Astrocyte of the spinal cord (primary cell): ENCODE data around the gene CENPM.
"Not testable (repeated sequence)": the region's sequence is repeated elsewhere in the genome, so short reads cannot be mapped to it uniquely, and the experiment has no call there.

ENCODE experiments used
- DNase-seq: peaks from one replicate; pipeline ENCODE4 v3.0.0; 2011; ENCODE audit warnings: low read depth, low spot score
- H3K4me3 ChIP-seq: 2 replicates; pipeline ENCODE4 v1.5.1; 2011; ENCODE audit warnings: low read depth, mild to moderate bottlenecking, low read length, moderate library complexity
- CTCF ChIP-seq: IDR thresholded peaks from 2 replicates; pipeline ENCODE4 v1.5.1; 2012; ENCODE audit warnings: low read depth, mild to moderate bottlenecking, low read length, inconsistent platforms
- in situ Hi-C: cut with HindIII; loops from 2 replicates; pipeline ENCODE4 v1.10.0; 2017; ENCODE audit warnings: low sequenced_read_pairs

Gene CENPM

DNA sequence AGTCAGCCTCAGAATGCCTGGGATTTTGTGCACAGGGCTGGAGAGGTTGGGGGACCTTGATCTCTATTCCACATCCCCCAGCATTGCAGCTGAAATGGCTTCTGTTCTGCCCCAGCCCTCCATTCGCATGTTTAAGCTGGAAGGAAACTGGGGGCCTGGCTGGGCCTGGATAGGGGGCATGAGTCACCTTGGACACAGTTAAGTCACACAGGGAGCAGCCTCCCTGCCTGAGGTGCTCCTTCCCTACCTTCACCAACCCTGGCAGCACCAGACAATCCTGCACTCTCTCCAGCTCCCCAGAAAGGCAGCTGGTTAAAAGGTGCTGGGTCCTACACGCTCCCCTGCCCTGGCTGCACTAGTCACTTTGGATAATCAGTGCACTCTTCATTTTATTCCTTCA lies 5.8 kb upstream of the CENPM start:
- no peak for TF ChIP-seq CTCF
- H3K4me3 ChIP-seq: no peak overlapping the region
- in situ Hi-C loops: no loop called here
- no peak for DNase-seq

DNA sequence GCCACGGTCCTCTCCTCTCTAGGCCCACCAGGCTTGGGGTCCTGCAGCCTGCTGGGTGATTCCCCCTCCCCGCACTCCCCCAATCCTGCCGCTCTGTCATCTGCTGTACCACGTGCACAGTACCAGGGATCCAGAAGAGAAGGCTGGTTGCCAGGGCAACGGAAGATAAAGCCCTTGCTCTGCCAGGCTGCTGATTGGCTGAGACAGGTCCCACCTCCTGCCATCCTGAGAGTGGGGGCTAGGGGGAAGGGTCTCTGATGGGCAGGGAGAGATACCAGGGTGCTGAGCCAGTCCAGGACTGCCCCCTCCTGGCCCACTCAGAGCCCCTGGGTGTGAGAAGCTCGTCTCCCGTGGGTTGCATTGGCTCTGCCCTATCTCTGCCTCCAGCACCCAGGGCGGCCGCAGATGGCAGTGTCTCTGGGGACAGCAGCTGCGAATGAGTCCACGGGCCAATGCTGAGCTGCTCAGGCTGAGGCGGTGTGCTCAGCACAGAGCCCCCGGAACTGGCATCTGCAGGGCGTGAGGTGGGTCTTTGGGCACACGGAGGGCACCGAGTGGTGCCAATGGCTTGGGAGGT lies 5.0 kb upstream of the CENPM start, which contains the start of gene SMIM45:
SMIM45 (plus strand) TSS at position 253 of the 577 bp plus-strand sequence.
- TF ChIP-seq CTCF: no peak
- no peak within 1 kb of the TSS for H3K4me3 ChIP-seq
- in situ Hi-C loops: no loop called here
- no peak for DNase-seq

DNA sequence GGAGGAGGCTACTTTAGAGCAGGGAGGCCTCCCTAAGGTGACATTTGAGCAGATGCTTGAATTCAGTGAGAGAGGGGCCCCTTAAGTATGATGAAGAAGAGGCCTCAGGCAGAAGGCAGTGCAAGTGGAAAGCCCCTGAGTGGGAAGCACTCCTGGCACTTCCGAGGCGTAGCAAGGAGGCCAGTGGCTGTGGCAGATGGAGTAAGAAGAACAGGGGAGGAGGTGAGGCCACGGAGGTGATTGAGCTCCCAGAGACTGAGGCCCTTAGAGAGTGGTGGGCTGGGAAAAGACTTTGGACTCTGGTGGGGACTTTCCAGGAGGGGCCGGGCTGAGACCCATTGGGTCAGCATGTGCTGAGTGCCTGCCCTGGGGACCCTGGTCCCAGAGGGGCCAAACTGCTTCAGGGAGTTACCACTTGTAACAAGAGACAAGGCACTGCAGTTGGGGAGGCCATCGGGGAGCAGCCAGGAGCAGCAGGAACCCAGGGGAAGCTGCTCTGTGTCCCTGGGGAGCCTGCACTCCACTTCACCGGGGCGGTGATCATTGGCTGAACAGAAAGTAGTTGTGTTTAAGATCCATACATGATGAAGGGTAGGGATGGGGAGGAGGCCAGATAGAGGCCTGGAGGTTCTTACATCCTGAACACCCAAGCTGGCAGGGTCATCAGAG lies 2.5 kb upstream of the CENPM start:
- DNase-seq: no peak
- TF ChIP-seq CTCF: no peak
- no peak overlapping the region for H3K4me3 ChIP-seq
- in situ Hi-C loops: no loop called here

- DNase-seq, in situ Hi-C loops, H3K4me3 ChIP-seq: not testable (repeated sequence)
These were observed 2.0 kb upstream of the CENPM start for GRCh38 chr22:41948928-41949296.

- TF ChIP-seq CTCF: no peak
- in situ Hi-C loops: no loop called here
- no peak overlapping the region for H3K4me3 ChIP-seq
- DNase-seq: no peak
These were observed 1.2 kb upstream of the CENPM start for GRCh38 chr22:41948142-41948541.

GRCh38 chr22:41947424-41948080 lies 600 bp upstream of the CENPM start:
- in situ Hi-C loops: no loop called here
- no peak for TF ChIP-seq CTCF

GRCh38 chr22:41943661-41944209 lies 3.2 kb downstream of the CENPM start:
- no peak for DNase-seq
- in situ Hi-C loops: no loop called here
- no peak for TF ChIP-seq CTCF
- H3K4me3 ChIP-seq: no peak overlapping the region

More at GRCh38 chr22:41947424-41948080, 600 bp upstream of the CENPM start:
- DNase-seq: no peak
- no peak overlapping the region for H3K4me3 ChIP-seq
